PC-9 (cell line): Measurements from ENCODE around the gene GPX5.

Experiments used
- EZH2 ChIP-seq: fragments of 200-600 bp; sonication (generic); IDR thresholded peaks from 2 replicates; pipeline ENCODE4 v1.8.0; 2017; ENCODE audit warnings: antibody characterized with exemption, low read depth
- TF ChIP-seq, protein P1 (sequence below): fragments of 200-600 bp; sonication (generic); conservative IDR thresholded peaks from 2 replicates; pipeline ENCODE4 v1.6.1; 2017; ENCODE audit warnings: mixed run types, antibody characterized with exemption, mild to moderate bottlenecking, moderate library complexity

DNA sequence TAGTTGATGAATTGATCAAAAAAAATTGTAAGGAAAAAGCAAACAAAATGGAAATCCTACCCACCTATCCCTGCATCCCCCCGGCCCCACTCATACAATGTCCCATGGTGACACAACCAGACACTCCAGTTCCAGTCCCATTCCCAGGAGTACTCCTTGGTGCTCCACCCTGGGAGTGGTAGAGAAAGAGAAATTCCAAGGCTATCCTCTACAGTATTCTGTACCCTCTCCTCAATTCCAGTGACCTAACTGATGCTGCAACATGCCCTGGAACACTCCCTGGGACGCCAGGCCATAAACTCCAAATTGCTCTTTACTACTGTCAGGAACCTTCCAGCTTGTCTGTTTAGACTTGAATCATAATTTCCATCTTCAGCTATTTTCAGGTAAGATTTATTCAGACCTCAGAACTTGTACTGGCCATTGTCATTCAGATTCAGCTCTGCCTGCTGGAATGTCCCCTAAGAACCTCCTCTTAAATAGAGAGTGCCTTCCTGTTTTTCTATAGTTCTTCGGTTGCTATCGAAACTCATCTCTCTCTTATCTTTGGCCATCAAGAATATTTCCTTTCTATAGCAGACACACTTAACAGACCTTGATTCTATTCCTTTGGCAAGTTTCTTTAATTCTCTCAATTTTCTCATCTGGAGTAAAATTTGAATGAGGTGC lies 18.7 kb upstream of the GPX5 start:
- TF ChIP-seq, protein P1, sequence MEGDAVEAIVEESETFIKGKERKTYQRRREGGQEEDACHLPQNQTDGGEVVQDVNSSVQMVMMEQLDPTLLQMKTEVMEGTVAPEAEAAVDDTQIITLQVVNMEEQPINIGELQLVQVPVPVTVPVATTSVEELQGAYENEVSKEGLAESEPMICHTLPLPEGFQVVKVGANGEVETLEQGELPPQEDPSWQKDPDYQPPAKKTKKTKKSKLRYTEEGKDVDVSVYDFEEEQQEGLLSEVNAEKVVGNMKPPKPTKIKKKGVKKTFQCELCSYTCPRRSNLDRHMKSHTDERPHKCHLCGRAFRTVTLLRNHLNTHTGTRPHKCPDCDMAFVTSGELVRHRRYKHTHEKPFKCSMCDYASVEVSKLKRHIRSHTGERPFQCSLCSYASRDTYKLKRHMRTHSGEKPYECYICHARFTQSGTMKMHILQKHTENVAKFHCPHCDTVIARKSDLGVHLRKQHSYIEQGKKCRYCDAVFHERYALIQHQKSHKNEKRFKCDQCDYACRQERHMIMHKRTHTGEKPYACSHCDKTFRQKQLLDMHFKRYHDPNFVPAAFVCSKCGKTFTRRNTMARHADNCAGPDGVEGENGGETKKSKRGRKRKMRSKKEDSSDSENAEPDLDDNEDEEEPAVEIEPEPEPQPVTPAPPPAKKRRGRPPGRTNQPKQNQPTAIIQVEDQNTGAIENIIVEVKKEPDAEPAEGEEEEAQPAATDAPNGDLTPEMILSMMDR = no peak
- no peak for TF ChIP-seq EZH2
